HG02870 (cell line): ENCODE results near the gene DPY19L3.
"Not testable (repeated sequence)": the region's sequence is repeated elsewhere in the genome, so short reads cannot be mapped to it uniquely, and the experiment has no call there.

Source experiments
- ATAC-seq: cut with Tn5 transposase; IDR thresholded peaks from one replicate; pipeline ENCODE4 v1.9.1; 2021; ENCODE audit warnings: mild to moderate bottlenecking, moderate library complexity; ENCODE audit not compliant: unreplicated experiment

DPY19L3 gene

GRCh38 chr19:32438751-32439150 is 33.2 kb downstream of the DPY19L3 start:
- ATAC-seq = no peak

GRCh38 chr19:32442650-32443049 is 37.1 kb downstream of the DPY19L3 start:
- ATAC-seq = no peak

GRCh38 chr19:32447534-32447933 is 42.0 kb downstream of the DPY19L3 start:
- ATAC-seq = not testable (repeated sequence)

GRCh38 chr19:32448026-32448425 is 42.5 kb downstream of the DPY19L3 start:
- ATAC-seq = no peak

- ATAC-seq = no peak
Observed at GRCh38 chr19:32450217-32450616, 44.6 kb downstream of the DPY19L3 start.

- ATAC-seq = no peak
Observed at GRCh38 chr19:32453736-32454135, 48.2 kb downstream of the DPY19L3 start.

- no peak for ATAC-seq
Observed at GRCh38 chr19:32456406-32456805, 50.8 kb downstream of the DPY19L3 start.

- ATAC-seq = peak; percentile 49
Observed at GRCh38 chr19:32457571-32458158, 52.1 kb downstream of the DPY19L3 start.

GRCh38 chr19:32458500-32459123 is 53.0 kb downstream of the DPY19L3 start:
- ATAC-seq = peak; percentile 88

GRCh38 chr19:32459204-32459865 is 53.8 kb downstream of the DPY19L3 start:
- no peak for ATAC-seq

- no peak for ATAC-seq
Observed at GRCh38 chr19:32460476-32460875, 54.9 kb downstream of the DPY19L3 start.

GRCh38 chr19:32464279-32464678 is 58.7 kb downstream of the DPY19L3 start:
- ATAC-seq = no peak

GRCh38 chr19:32465176-32465575 is 59.6 kb downstream of the DPY19L3 start:
- ATAC-seq = no peak

- ATAC-seq = no peak
Observed at GRCh38 chr19:32469795-32470194, 64.2 kb downstream of the DPY19L3 start.

GRCh38 chr19:32471095-32471494 is 65.5 kb downstream of the DPY19L3 start:
- ATAC-seq = no peak

GRCh38 chr19:32471811-32472210 is 66.2 kb downstream of the DPY19L3 start:
- ATAC-seq = no peak

- no peak for ATAC-seq
Observed at GRCh38 chr19:32475141-32476031, 69.8 kb downstream of the DPY19L3 start.

- ATAC-seq = no peak
Observed at GRCh38 chr19:32476032-32476350, 70.4 kb downstream of the DPY19L3 start.

- ATAC-seq = no peak
Observed at GRCh38 chr19:32480321-32480720, 74.8 kb downstream of the DPY19L3 start.

- no peak for ATAC-seq
Observed at GRCh38 chr19:32483574-32483973, 78.0 kb downstream of the DPY19L3 start.

- no peak for ATAC-seq
Observed at GRCh38 chr19:32489971-32490370, 84.4 kb downstream of the DPY19L3 start.
